Testis (tissue), 3 donors: ENCODE data around the gene CACNA2D4. TPM values are rescaled to one million over a fixed set of nuclear protein-coding genes. Genes with fewer than 3 reads are reported as not detected.

Experiments
- DNase-seq: peaks from one replicate; pipeline ENCODE4 v3.0.0-alpha.2; 2019
- H3K27ac ChIP-seq, 2 donors: fragments of 200-600 bp; sonication (generic); one replicate each; pipeline ENCODE4 v1.5.1; 2019
- H3K27me3 ChIP-seq: fragments of 200-600 bp; sonication (generic); one replicate; pipeline ENCODE4 v1.5.1; 2019
- H3K36me3 ChIP-seq: fragments of 200-600 bp; sonication (generic); one replicate; pipeline ENCODE4 v1.5.1; 2017; ENCODE audit warnings: low read depth; ENCODE audit errors: missing control alignments
- H3K4me1 ChIP-seq: fragments of 200-600 bp; sonication (generic); one replicate; pipeline ENCODE4 v1.5.1; 2019
- H3K4me3 ChIP-seq, 2 donors: fragments of 200-600 bp; sonication (generic); one replicate each; pipeline ENCODE4 v1.5.1; 2017 to 2019
- H3K9me3 ChIP-seq: fragments of 200-600 bp; sonication (generic); one replicate; pipeline ENCODE4 v1.5.1; 2017
- CTCF ChIP-seq, 3 experiments: fragments of 450-650 bp in 2 of 3; fragments of 200-600 bp in 1 of 3; sonication (generic) in 1 of 3; IDR thresholded peaks; one replicate each; pipeline ENCODE4 v1.5.1; 2016 to 2019; ENCODE audit warnings: antibody characterized with exemption in 3 of 3, mild to moderate bottlenecking in 2 of 3, moderate library complexity in 1 of 3
- POLR2A ChIP-seq: fragments of 450-650 bp; IDR thresholded peaks from one replicate; pipeline ENCODE4 v1.6.1; 2017; ENCODE audit warnings: antibody characterized with exemption, mild to moderate bottlenecking, moderate library complexity
- WGBS, 2 donors: methylation state at CpG; one replicate each; pipeline ENCODE4 v1.1.5; 2018; 5-methylcytosine and 5-hydroxymethylcytosine counted together
- intact Hi-C: fragments of 100-400 bp; cut with DNase I; formaldehyde crosslinking; loops from one replicate; pipeline ENCODE4 v1.15.1; 2023; ENCODE audit warnings: low total_unique reads
- polyA plus RNA-seq: library from polyadenylated mRNA; stranded (reverse); fragments of 350-450 nt; fragmentation: Illumina TruSeq; extraction: RNeasy Lipid Tissue Mini Kit (QIAGEN cat#74804); gene quantifications from one replicate; pipeline ENCODE4 v1.2.3, GENCODE V29; 2014; ENCODE audit warnings: low read depth, low replicate concordance; ENCODE audit not compliant: insufficient read depth
- total RNA-seq, 2 donors: library from RNA; depleted of rRNA; stranded (reverse); fragments of >200 nt; gene quantifications; one replicate each; pipeline ENCODE4 v1.2.3, GENCODE V29; 2016

Gene CACNA2D4
- total and polyA plus RNA-seq, 3 donors from 2014 or later = 10.8 to 18.3 (median 15.8) TPM

- H3K9me3 ChIP-seq = no peaks in the 10 kb centered on the region
Measured at GRCh38 chr12:1870998-1871917, 47.2 kb downstream of the CACNA2D4 start.

GRCh38 chr12:1870086-1870485 is 48.4 kb downstream of the CACNA2D4 start:
- 67 to 80% methylated on average over 7 of the region's 7 CpGs for WGBS, 2 donors
- H3K4me3 ChIP-seq = no peak overlapping the region
- no peak for TF ChIP-seq POLR2A
- TF ChIP-seq CTCF (IDR thresholded peaks at IDR 0.05) = no peak
- H3K4me1 ChIP-seq = no peaks in the 10 kb centered on the region
- intact Hi-C loops = no loop called here
- H3K9me3 ChIP-seq = no peaks in the 10 kb centered on the region
- H3K27me3 ChIP-seq = no peaks in the 10 kb centered on the region
- H3K27ac ChIP-seq = no peak overlapping the region
- no peak for DNase-seq
- no peaks in the 10 kb centered on the region for H3K36me3 ChIP-seq

More at GRCh38 chr12:1870998-1871917, 47.2 kb downstream of the CACNA2D4 start:
- Histone ChIP-seq H3K4me1 (no peaks in the 10 kb centered on the region), H3K4me3 (no peak overlapping the region), H3K27ac (no peak overlapping the region), H3K36me3 (no peaks in the 10 kb centered on the region), H3K27me3 (no peaks in the 10 kb centered on the region)
- intact Hi-C loops = no loop called here
- no peak for DNase-seq
- TF ChIP-seq POLR2A (no peak), CTCF (IDR thresholded peaks at IDR 0.05) (no peak)
- WGBS, 2 donors = 64 to 83% methylated on average over 23 to 24 of the region's 24 CpGs

- no peak for DNase-seq
- H3K27me3 ChIP-seq = no peaks in the 10 kb centered on the region
Measured at GRCh38 chr12:1869145-1869544, 49.3 kb downstream of the CACNA2D4 start.

GRCh38 chr12:1865284-1865866 is 53.1 kb downstream of the CACNA2D4 start:
- peak overlapping the region; percentile 44 to 47 for H3K4me3 ChIP-seq
- no peak overlapping the region for H3K27ac ChIP-seq
- no peak for TF ChIP-seq POLR2A
- H3K4me1 ChIP-seq = no peaks in the 10 kb centered on the region
- WGBS, 2 donors = 58 to 70% methylated on average over 29 to 32 of the region's 32 CpGs
- peak; percentile 70 for DNase-seq
- H3K27me3 ChIP-seq = no peaks in the 10 kb centered on the region
- no peaks in the 10 kb centered on the region for H3K9me3 ChIP-seq
- H3K36me3 ChIP-seq = no peaks in the 10 kb centered on the region
- intact Hi-C loops = no loop called here

More at GRCh38 chr12:1869145-1869544, 49.3 kb downstream of the CACNA2D4 start:
- no peaks in the 10 kb centered on the region for H3K36me3 ChIP-seq
- intact Hi-C loops = no loop called here
- 91 to 95% methylated on average over 10 of the region's 10 CpGs for WGBS, 2 donors
- TF ChIP-seq POLR2A = no peak
- TF ChIP-seq CTCF (IDR thresholded peaks at IDR 0.05) = no peak
- H3K4me3 ChIP-seq = no peak overlapping the region
- H3K27ac ChIP-seq = no peak overlapping the region
- H3K4me1 ChIP-seq = no peaks in the 10 kb centered on the region
- no peaks in the 10 kb centered on the region for H3K9me3 ChIP-seq

- WGBS, 2 donors = 30 to 68% methylated on average over 29 to 37 of the region's 37 CpGs
- Histone ChIP-seq H3K27ac (no peak overlapping the region), H3K9me3 (no peaks in the 10 kb centered on the region), H3K27me3 (no peaks in the 10 kb centered on the region), H3K4me1 (no peaks in the 10 kb centered on the region), H3K36me3 (no peaks in the 10 kb centered on the region), H3K4me3 (peak overlapping the region; percentile 44 to 47)
- DNase-seq = no peak
- intact Hi-C loops = no loop called here
- TF ChIP-seq CTCF (IDR thresholded peaks at IDR 0.05) (no peak), POLR2A (no peak)
Measured at GRCh38 chr12:1864867-1865266, 53.6 kb downstream of the CACNA2D4 start.
